ENCODE data around the gene PON3.

Gene PON3

GRCh38 chr7:95396136-95397032 is at the start of gene PON3:
Gene PON3, minus strand, starts transcription at chr7:95396375. Its CDS starts 25 bp downstream, at chr7:95396350.
- DNase-seq (ENCODE audit: low read depth, low spot score) = no peak

- DNase-seq (ENCODE audit: low read depth, low spot score) = no peak
Measured at GRCh38 chr7:95444796-95445195, 48.6 kb upstream of the PON3 start.

- no peak for DNase-seq (ENCODE audit: low read depth, low spot score)
Measured at GRCh38 chr7:95441042-95441823, 45.1 kb upstream of the PON3 start.

GRCh38 chr7:95440394-95441038 is 44.3 kb upstream of the PON3 start:
- DNase-seq (ENCODE audit: low read depth, low spot score) = no peak

GRCh38 chr7:95436407-95436806 is 40.2 kb upstream of the PON3 start:
- no peak for DNase-seq (ENCODE audit: low read depth, low spot score)

GRCh38 chr7:95435422-95435780 is 39.2 kb upstream of the PON3 start:
- no peak for DNase-seq (ENCODE audit: low read depth, low spot score)

GRCh38 chr7:95434557-95435421 is 38.6 kb upstream of the PON3 start, which contains the start of gene PON2:
Gene PON2, minus strand, starts transcription at chr7:95435028. Its CDS starts 77 bp downstream, at chr7:95434951.
- DNase-seq (ENCODE audit: low read depth, low spot score) = peak; percentile 47

- no peak for DNase-seq (ENCODE audit: low read depth, low spot score)
Measured at GRCh38 chr7:95433952-95434556, 37.9 kb upstream of the PON3 start.

- no peak for DNase-seq (ENCODE audit: low read depth, low spot score)
Measured at GRCh38 chr7:95433129-95433528, 37.0 kb upstream of the PON3 start.

GRCh38 chr7:95432606-95433005 is 36.4 kb upstream of the PON3 start:
- no peak for DNase-seq (ENCODE audit: low read depth, low spot score)

GRCh38 chr7:95430864-95431263 is 34.7 kb upstream of the PON3 start:
- DNase-seq (ENCODE audit: low read depth, low spot score) = no peak

- DNase-seq (ENCODE audit: low read depth, low spot score) = no peak
Measured at GRCh38 chr7:95429241-95429990, 33.2 kb upstream of the PON3 start.

GRCh38 chr7:95427914-95428516 is 31.8 kb upstream of the PON3 start:
- no peak for DNase-seq (ENCODE audit: low read depth, low spot score)

- no peak for DNase-seq (ENCODE audit: low read depth, low spot score)
Measured at GRCh38 chr7:95427166-95427565, 31.0 kb upstream of the PON3 start.

GRCh38 chr7:95425694-95426093 is 29.5 kb upstream of the PON3 start:
- no peak for DNase-seq (ENCODE audit: low read depth, low spot score)

GRCh38 chr7:95424716-95425115 is 28.5 kb upstream of the PON3 start:
- no peak for DNase-seq (ENCODE audit: low read depth, low spot score)

- DNase-seq (ENCODE audit: low read depth, low spot score) = no peak
Measured at GRCh38 chr7:95421847-95422444, 25.8 kb upstream of the PON3 start.

GRCh38 chr7:95421000-95421846 is 25.0 kb upstream of the PON3 start:
- DNase-seq (ENCODE audit: low read depth, low spot score) = no peak

Data from brain pericyte (primary cell).